Frontal cortex (tissue), 4 donors: ENCODE results near the gene BARHL1. TPM values are rescaled to one million over a fixed set of nuclear protein-coding genes. Genes with fewer than 3 reads are reported as not detected.

ENCODE experiments used
- DNase-seq, 2 donors: peaks; one replicate each; pipeline ENCODE4 v3.0.0; 2012; ENCODE audit warnings: low spot score in 2 of 2
- FAIRE-seq: peaks from 2 replicates; lab custom pipeline; 2012; peaks lifted over from hg19 to GRCh38; lab: Jason Lieb, UNC
- total RNA-seq: library from RNA; depleted of rRNA; stranded (reverse); fragments of >200 nt; gene quantifications from one replicate; pipeline ENCODE4 v1.2.3, GENCODE V29; 2014
- donor health status: control.
- donor health status: control.
- donor health status: control.

The BARHL1 gene
- total RNA-seq, 1 donor from 2014 or later: not detected

DNA sequence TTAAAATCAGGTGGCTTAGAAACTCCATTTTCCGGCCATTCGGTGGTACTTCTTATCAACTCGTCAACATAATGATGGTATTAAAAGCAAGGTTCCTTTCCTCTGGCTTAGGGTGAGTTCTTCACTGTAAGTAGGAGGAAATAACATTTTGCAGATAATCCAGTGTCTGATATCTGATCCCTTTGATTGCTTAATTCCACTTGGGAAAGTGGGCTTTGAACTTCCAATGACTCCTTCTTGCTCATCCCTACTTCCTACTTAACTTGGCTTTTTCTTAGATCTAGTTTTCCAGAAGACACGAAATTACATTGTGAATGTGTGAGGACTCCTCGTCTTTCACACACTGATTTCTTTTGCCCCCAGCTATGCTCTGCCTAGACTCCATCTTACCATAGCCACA lies 55.8 kb downstream of the BARHL1 start:
- DNase-seq: no peak
- FAIRE-seq: no peak

DNA sequence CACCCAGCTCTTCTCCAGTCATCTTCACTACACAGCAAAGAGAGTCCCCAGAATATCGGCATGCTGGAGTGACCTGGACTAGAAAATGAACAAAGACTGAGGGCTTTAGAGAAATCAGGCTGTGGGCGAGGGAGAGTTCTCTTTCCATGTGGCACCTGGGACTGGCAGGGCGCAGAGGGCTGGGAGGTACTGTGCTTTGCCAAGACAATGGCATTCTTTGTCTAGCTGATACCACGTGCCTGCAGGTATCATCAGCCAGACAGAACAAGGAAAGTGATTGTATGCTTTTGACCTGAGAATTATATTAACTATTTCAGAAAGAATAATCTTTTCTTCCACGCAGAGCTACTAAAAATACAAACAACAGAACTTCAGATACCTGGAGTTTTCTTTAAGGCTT lies 56.9 kb downstream of the BARHL1 start:
- FAIRE-seq (no peak), DNase-seq (no peak)

Other genes starting within 250 kb of the BARHL1 start
- 93.8 TPM for gene SETX, start 227.6 kb upstream of the BARHL1 start, total RNA-seq
- 17.1 TPM for gene TTF1, start 175.8 kb upstream of the BARHL1 start, total RNA-seq
- not detected for gene CFAP77, start 172.4 kb upstream of the BARHL1 start, total RNA-seq
- gene DDX31, start 87.4 kb downstream of the BARHL1 start, total RNA-seq: 7.3 TPM
- 18.3 TPM for gene GTF3C4, start 87.9 kb downstream of the BARHL1 start, total RNA-seq